Aortic smooth muscle cell (primary cell): ENCODE results near the gene OR4D1. TPM values are rescaled to one million over a fixed set of nuclear protein-coding genes. Genes with fewer than 3 reads are reported as not detected.

Experiments used
- total RNA-seq: library from RNA; depleted of rRNA; stranded (reverse); fragments of >200 nt; gene quantifications from 2 replicates; pipeline ENCODE4 v1.2.3, GENCODE V29; 2014

Gene OR4D1
- not detected in 2 replicates for total RNA-seq

GRCh38 chr17:58147930-58148434, at the start of gene OR4D1:
TSS of gene OR4D1 (plus strand) at chr17:58148384. CDS start at chr17:58155154, 6,770 bp downstream.

GRCh38 chr17:58166682-58167081, 18.5 kb downstream of the OR4D1 start, which contains the start of gene OR4D2:
TSS of gene OR4D2 (plus strand) at chr17:58166982. CDS start at chr17:58169656, 2,674 bp downstream.

DNA sequence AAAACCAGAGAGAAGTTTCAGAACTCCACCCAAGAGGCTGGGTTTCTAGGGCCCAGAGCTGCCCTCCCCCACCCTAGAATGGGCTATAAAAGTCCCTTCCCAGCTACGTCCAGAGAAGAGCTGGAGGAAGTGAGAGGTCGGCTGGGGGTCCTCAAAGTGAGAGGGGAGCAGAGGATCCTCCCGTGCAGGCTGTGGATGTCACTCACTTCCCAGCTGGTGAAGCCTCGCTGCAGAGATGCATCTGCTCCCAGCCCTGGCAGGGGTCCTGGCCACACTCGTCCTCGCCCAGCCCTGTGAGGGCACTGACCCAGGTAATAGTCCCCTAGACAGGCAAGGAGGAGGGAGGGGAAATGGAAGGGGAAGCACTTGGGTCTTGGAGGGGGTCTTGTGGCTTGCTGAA, 44.4 kb downstream of the OR4D1 start, which contains the start of gene EPX:
TSS of gene EPX (plus strand) at position 115 of the 400 bp plus-strand sequence. CDS start at position 236, 121 bp downstream.

Other genes starting within 250 kb of the OR4D1 start
- gene CUEDC1, start 193.0 kb upstream of the OR4D1 start, total RNA-seq: 11.9 and 14.4 TPM in 2 replicates
- gene VEZF1, start 160.1 kb upstream of the OR4D1 start, total RNA-seq: 29.7 and 36.7 TPM in 2 replicates
- gene SRSF1, start 141.1 kb upstream of the OR4D1 start, total RNA-seq: 420 and 544 TPM in 2 replicates
- 19.0 and 25.4 TPM in 2 replicates for gene DYNLL2, start 65.0 kb upstream of the OR4D1 start, total RNA-seq
- not detected in 2 replicates for gene OR4D2, start 18.6 kb downstream of the OR4D1 start, total RNA-seq
- not detected in 2 replicates for gene EPX, start 44.3 kb downstream of the OR4D1 start, total RNA-seq
- 11.6 and 12.1 TPM in 2 replicates for gene MKS1, start 70.9 kb downstream of the OR4D1 start, total RNA-seq
- not detected in 2 replicates for gene LPO, start 90.2 kb downstream of the OR4D1 start, total RNA-seq
- under 0.01 and 0.06 TPM in 2 replicates for gene MPO, start 132.6 kb downstream of the OR4D1 start, total RNA-seq
- gene TSPOAP1, start 180.4 kb downstream of the OR4D1 start, total RNA-seq: not detected in 2 replicates
- 34.6 and 35.1 TPM in 2 replicates for gene SUPT4H1, start 203.8 kb downstream of the OR4D1 start, total RNA-seq